Smooth muscle cell of bladder (primary cell): Measurements from ENCODE around the gene KIAA0513. TPM values are rescaled to one million over a fixed set of nuclear protein-coding genes. Genes with fewer than 3 reads are reported as not detected.

ENCODE experiments used
- total RNA-seq: library from RNA; depleted of rRNA; stranded (reverse); fragments of >200 nt; gene quantifications from 2 replicates; pipeline ENCODE4 v1.2.3, GENCODE V29; 2014

Gene KIAA0513
- total RNA-seq, result 16.2 and 33.1 TPM in 2 replicates

DNA sequence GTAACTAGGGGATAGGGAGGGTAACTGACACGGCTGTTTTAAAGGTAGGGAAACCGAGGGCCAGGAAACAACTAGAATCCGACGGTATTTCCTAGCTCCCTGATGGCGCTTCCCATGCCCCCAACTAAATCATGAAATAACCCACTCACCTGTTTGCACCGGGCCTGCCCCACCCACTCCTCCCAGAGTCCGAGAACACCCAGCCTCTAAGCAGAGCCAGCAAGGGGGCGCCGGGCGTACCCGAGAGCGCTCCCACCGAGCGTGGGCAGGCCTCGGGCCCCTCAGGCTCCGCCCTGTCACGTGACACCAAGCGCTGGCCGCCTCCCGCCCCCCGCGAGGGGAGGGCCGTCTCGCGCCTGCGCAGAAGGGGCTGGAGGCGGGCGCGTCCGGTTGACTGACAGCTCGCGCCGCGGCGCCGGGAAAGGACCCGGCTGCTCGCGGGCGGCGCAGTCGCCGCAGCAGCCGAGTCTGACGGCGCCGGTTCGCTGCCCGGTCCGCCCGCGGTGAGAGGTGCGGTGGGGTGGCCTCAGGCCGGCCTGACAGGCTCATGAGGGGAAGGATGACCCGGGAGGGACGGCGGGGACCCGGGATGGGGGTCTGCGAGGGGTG, at the start of gene KIAA0513:
Gene KIAA0513, plus strand, starts transcription at position 447 of the 609 bp plus-strand sequence. CDS start 39,277 bp downstream, outside the sequence.

DNA sequence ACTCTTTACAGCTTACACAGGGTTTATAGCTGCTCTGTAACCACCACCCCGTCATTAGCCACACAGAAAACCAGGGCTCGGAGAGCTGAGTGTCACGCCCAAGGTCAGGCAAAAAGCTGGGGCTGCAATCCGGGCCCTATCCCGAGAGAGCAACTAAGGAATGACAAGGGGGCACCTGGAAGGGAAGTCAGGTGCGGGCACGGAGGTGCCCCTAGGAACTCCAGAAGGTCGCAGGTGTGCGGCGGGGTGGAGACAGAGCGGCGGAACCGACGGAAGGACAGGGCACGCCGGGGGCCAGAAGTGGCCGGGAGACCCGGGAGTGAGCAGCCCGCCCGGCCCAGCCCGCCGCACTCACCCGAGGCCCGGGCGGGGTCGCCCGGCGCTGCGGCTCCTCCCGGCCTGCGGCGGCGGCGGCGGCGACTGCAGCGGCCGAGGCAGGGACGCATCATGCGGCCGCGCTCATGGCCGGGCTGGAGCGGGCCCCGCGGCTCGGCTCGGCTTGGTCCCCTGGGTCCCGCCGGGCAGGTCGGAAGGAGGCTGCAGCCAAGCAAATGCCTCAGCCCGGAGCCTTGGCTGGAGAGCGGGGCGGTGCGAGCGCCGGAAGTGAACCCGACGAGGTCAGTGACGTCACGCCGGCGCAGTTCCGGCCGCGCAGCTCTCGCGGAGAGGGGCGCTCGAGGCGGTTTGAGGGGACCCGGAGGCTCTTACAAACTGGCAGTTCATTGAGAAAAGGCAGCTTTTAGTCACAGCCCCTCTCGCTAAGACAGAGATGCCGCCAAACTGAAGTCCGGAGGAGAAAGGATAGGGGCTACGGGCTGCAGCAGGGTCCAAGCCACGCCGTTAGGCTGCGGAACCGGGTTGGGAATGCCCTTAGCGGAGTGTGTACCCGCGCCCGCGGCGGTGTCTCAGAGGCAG, 16.4 kb upstream of the KIAA0513 start, which contains the start of gene ZDHHC7:
Gene ZDHHC7, minus strand, starts transcription at position 605 of the 915 bp plus-strand sequence. CDS start 20,917 bp downstream, outside the sequence.

DNA sequence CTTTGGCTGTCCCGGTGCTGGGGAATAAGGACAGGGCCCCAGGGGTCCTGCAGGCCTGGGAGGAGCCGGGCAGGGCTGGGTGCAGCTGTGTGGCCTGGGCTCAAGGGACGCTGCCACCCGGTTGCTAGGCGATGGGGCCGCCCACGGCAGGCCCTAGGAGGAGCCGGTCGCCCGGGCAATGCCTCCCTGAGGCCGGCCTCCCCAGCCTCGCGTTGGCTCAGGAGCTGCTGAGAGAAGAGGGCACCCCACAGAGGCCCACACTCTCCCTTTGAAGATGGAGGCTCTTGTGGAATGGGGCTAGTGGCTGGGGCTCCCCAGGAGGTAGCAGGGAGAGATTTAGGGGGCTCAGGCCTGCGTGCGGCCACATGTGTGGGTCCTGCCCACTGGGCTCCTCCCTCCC, 84.8 kb downstream of the KIAA0513 start, which contains the start of gene CIBAR2:
Gene CIBAR2, minus strand, starts transcription at position 109 of the 400 bp plus-strand sequence. CDS start 120 bp downstream, outside the sequence.

Other genes with a start within 250 kb of the KIAA0513 start
- 80.4 and 82.6 TPM in 2 replicates for gene CRISPLD2, start 207.8 kb upstream of the KIAA0513 start, total RNA-seq
- gene ZDHHC7, start 16.3 kb upstream of the KIAA0513 start, total RNA-seq, result 72.4 and 103 TPM in 2 replicates
- gene CIBAR2, start 84.7 kb downstream of the KIAA0513 start, total RNA-seq, result not detected in 2 replicates